Activated gamma-delta T cell treated with anti-CD3 and anti-CD28 coated beads, Interleukin-2, amount 50 U/mL, for 16 hours (primary cell): ENCODE data around the gene STK32B.

Source experiments
- DNase-seq: peaks from one replicate; pipeline ENCODE4 v3.0.0-alpha.2; 2020; ENCODE audit warnings: low read depth

Gene STK32B

GRCh38 chr4:5532100-5532499, 480.8 kb downstream of the STK32B start:
- DNase-seq, result no peak

- no peak for DNase-seq
Measured at GRCh38 chr4:5539584-5539983, 488.3 kb downstream of the STK32B start.

GRCh38 chr4:5541169-5541568, 489.9 kb downstream of the STK32B start:
- no peak for DNase-seq

GRCh38 chr4:5543681-5544080, 492.4 kb downstream of the STK32B start:
- DNase-seq, result no peak

- DNase-seq, result no peak
Measured at GRCh38 chr4:5544762-5545161, 493.5 kb downstream of the STK32B start.

- no peak for DNase-seq
Measured at GRCh38 chr4:5545271-5545670, 494.0 kb downstream of the STK32B start.

- DNase-seq, result no peak
Measured at GRCh38 chr4:5547651-5548249, 496.5 kb downstream of the STK32B start.
